ENCODE measurements around the gene TEPSIN. TPM values are rescaled to one million over a fixed set of nuclear protein-coding genes. Genes with fewer than 3 reads are reported as not detected.

Gene TEPSIN
- total RNA-seq, 1 donor from 2014 or later, result 40.0 TPM

DNA sequence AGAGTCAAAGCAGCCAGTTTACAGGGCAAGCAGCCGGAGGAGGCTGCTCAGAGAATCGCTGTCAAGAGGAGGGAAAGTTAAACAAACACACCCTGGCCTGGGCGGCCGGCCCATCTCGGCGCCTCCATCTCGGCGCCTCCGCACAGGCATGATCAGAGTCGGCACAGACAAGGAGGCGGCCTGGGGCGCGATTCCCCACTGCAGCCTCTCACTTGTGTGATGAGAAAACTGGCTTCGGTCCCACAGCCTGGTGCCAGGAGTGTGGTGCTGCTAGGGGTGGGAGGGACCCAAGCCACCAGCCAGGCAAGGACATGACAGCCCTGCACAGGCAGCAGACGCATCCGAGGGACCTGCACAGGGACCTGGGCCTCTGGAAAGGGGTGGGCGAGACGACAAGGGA, 38.6 kb upstream of the TEPSIN start:
- peaks cover 35% of the 10 kb centered on the region for H3K36me3 Mint-ChIP-seq (ENCODE audit: low read depth)
- peaks cover 2% of the 10 kb centered on the region for H3K4me1 Mint-ChIP-seq
- no peak overlapping the region for H3K4me3 Mint-ChIP-seq
- intact Hi-C loops (cut with micrococcal nuclease), result no loop called here
- H3K9me3 Mint-ChIP-seq, result no peaks in the 10 kb centered on the region
- no peak overlapping the region for H3K27ac Mint-ChIP-seq
- DNase-seq, result no peak
- H3K27me3 Mint-ChIP-seq, result no peaks in the 10 kb centered on the region

DNA sequence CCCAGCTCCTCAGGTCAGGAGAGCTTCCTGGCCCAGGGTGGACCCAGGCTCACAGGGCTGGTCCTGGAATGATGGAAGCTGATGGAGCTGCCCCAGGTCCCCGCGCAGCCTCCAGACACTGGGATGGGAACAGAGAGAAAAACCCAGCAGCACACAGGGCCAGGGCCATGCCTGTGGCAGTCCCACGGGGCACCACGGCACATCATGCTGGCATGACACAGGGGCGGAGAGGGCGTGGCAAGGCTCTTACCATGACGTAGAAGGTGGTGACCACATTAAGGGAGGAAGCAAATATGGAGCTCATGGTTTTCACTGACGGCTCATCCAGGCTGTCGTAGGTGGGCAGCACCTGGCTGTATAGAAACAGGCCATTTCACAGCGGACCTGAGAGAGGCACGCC, 37.9 kb upstream of the TEPSIN start:
- intact Hi-C loops (cut with micrococcal nuclease), result no loop called here
- Mint-ChIP-seq H3K27ac (no peak overlapping the region), H3K27me3 (no peaks in the 10 kb centered on the region), H3K9me3 (no peaks in the 10 kb centered on the region), H3K4me1 (peaks cover 2% of the 10 kb centered on the region), H3K36me3 (ENCODE audit: low read depth) (peaks cover 36% of the 10 kb centered on the region), H3K4me3 (no peak overlapping the region)
- DNase-seq, result no peak

DNA sequence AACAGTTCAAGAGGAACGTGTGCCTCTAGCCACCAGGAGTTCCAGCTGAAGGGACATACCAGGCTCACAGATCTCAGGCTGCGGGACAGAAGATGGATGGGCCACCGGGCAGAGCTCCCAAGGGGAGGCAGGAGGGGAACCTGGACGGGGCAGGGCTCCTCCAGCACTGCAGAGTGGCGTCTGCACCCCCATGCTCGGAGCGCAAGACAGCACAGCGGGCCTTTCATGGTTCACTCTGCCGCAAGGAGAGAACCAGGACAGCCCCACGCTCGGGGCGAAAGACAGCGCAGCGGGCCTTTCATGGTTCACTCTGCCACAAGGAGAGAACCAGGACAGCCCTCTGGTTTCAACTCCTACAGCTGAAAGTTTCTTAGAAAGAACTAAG, 35.6 kb upstream of the TEPSIN start:
- Mint-ChIP-seq H3K27me3 (no peaks in the 10 kb centered on the region), H3K4me1 (peaks cover 2% of the 10 kb centered on the region), H3K9me3 (no peaks in the 10 kb centered on the region), H3K27ac (no peak overlapping the region), H3K36me3 (ENCODE audit: low read depth) (peaks cover 35% of the 10 kb centered on the region), H3K4me3 (no peak overlapping the region)
- intact Hi-C loops (cut with micrococcal nuclease), result no loop called here
- no peak for DNase-seq

DNA sequence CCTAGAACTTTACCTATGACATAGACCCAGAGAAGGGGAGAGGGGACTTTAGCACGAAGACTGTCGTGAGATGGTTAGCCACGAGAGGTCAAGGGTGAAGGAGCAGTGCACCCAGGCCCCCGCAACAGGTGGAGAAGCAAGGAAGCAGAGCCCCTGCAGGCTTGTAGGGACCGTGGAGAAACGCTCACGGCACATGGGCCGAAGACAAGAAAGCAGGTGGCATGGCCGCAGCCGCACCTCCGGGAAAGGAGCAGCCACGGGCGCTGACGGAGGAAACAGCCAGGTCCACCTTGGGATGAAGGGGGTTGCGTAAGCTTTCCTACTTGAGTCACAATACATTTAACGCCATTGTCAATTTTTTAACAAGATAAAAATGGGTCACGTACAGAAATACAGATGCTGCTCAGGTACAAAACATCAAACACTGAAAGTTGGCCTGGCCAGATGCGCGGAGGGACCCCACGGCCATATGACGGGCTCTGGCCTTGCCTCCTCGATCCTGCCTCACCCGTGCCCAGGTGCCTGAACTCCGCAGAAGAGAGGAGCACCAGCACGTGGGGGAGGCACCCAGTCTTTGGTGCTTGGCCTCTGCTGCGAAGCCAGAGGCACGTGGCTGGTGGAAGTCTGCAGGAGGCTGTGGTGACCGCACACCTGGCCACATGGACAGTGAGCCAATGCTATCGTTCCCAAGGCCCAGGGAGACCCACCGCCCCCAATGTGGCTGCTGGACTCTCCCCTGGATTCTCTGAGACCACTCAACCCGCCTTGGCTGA, 35.0 kb upstream of the TEPSIN start:
- H3K4me3 Mint-ChIP-seq, result no peak overlapping the region
- peaks cover 2% of the 10 kb centered on the region for H3K4me1 Mint-ChIP-seq
- H3K36me3 Mint-ChIP-seq (ENCODE audit: low read depth), result peaks cover 33% of the 10 kb centered on the region
- intact Hi-C loops (cut with micrococcal nuclease), result no loop called here
- H3K27me3 Mint-ChIP-seq, result no peaks in the 10 kb centered on the region
- H3K9me3 Mint-ChIP-seq, result no peaks in the 10 kb centered on the region
- no peak for DNase-seq
- no peak overlapping the region for H3K27ac Mint-ChIP-seq

DNA sequence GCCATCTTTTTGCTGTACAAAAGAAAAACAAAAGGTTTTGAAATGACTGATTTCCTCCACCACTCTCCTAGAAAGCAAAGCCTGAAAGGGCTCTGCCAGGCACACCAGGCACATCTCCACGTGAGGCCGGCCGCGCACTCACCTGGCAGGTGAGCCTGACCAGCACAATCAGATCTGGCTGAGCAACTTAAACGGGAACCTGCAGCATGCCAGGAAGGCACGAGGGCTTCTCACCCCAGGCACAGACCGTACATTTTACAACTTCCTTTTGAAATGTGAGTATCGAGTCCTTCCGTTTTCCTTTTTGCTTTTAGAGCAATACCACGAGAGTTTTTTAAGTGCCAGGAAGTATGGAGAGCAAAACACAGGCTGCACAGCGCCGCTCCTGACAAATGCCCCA, 33.8 kb upstream of the TEPSIN start:
- Mint-ChIP-seq H3K4me3 (no peak overlapping the region), H3K36me3 (ENCODE audit: low read depth) (peaks cover 36% of the 10 kb centered on the region), H3K27me3 (no peaks in the 10 kb centered on the region), H3K27ac (peak overlapping the region; percentile 60), H3K4me1 (peaks cover 5% of the 10 kb centered on the region), H3K9me3 (no peaks in the 10 kb centered on the region)
- intact Hi-C loops (cut with micrococcal nuclease), result no loop called here
- no peak for DNase-seq

DNA sequence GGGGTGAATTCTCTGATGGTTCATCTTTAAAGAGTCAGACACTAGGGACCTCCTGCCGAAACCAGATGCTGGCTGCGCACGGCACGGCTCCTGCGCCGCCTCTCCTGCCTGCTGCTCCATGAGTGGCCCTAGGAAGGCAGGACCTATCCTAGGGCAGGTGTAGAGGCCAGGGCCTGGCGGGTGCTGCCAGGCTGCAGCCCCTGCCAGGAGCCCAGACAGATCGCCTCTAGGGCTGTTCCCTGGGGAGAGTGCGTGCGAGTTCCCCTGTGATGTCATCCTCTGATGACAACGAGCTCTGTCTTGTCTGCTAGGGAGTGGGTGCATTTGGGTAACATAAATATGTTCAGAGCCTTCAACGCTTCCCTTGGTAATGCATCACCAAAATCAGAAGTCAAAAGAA, 32.4 kb upstream of the TEPSIN start:
- Mint-ChIP-seq H3K27ac (no peak overlapping the region), H3K9me3 (no peaks in the 10 kb centered on the region), H3K4me1 (peaks cover 8% of the 10 kb centered on the region), H3K27me3 (no peaks in the 10 kb centered on the region), H3K4me3 (no peak overlapping the region), H3K36me3 (ENCODE audit: low read depth) (peaks cover 36% of the 10 kb centered on the region)
- DNase-seq, result no peak
- intact Hi-C loops (cut with micrococcal nuclease), result no loop called here

DNA sequence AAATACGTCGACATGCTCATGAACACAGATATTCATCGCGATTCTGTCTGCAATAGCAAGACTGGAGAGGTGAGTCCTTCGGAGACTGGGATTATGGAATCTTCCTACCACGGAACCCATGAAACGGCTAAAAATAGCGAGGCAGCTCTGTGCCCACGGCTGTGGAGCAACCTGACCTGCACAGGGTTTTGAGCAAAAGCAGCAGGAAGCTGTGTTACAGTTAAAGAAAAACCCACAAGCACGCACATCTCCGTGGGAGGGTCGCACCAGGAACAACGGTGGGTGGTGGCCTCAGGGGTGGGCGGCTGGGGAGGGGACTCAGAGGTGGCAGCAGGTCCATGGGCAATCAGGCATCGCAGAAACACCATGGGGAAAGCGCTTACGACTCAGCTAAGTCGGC, 31.4 kb upstream of the TEPSIN start:
- no peaks in the 10 kb centered on the region for H3K9me3 Mint-ChIP-seq
- H3K27ac Mint-ChIP-seq, result no peak overlapping the region
- no peak overlapping the region for H3K4me3 Mint-ChIP-seq
- intact Hi-C loops (cut with micrococcal nuclease), result no loop called here
- H3K27me3 Mint-ChIP-seq, result no peaks in the 10 kb centered on the region
- H3K4me1 Mint-ChIP-seq, result peaks cover 8% of the 10 kb centered on the region
- H3K36me3 Mint-ChIP-seq (ENCODE audit: low read depth), result peaks cover 41% of the 10 kb centered on the region
- DNase-seq, result no peak

DNA sequence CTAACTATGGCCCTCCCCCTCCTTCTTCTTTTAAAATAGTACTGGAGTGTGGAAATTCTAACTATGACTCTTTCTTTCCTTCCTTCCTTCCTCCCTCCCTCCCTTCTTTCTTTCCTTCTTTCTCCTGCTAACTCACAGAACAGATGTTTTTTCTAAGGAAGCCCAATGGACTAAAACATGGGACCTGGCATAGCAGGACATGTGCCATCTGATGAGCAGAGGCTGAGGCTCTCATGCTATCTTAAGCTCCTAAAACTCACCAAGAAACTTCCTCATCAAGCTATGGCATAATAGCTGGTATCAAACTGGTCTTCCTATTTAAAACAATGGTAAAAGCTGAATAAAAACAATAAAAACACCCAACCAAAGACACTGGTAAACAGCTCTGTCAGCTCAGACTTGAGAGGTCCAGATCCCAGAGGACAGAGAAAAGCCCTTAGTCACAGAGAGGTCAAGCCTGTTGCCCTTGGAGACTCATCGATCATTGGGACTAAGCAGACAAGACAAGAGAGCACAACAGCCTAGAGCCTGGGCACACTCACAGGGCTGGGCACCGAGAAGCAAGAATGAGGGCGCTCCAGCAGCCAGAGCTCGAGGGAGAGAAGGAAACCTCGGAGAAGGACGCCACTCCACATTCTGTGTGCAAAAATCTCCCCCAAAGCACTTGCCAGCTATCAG, 28.7 kb upstream of the TEPSIN start:
- H3K27ac Mint-ChIP-seq, result no peak overlapping the region
- no peak overlapping the region for H3K4me3 Mint-ChIP-seq
- intact Hi-C loops (cut with micrococcal nuclease), result no loop called here
- peaks cover 5% of the 10 kb centered on the region for H3K4me1 Mint-ChIP-seq
- no peak for DNase-seq
- H3K9me3 Mint-ChIP-seq, result no peaks in the 10 kb centered on the region
- H3K36me3 Mint-ChIP-seq (ENCODE audit: low read depth), result peaks cover 39% of the 10 kb centered on the region
- no peaks in the 10 kb centered on the region for H3K27me3 Mint-ChIP-seq

DNA sequence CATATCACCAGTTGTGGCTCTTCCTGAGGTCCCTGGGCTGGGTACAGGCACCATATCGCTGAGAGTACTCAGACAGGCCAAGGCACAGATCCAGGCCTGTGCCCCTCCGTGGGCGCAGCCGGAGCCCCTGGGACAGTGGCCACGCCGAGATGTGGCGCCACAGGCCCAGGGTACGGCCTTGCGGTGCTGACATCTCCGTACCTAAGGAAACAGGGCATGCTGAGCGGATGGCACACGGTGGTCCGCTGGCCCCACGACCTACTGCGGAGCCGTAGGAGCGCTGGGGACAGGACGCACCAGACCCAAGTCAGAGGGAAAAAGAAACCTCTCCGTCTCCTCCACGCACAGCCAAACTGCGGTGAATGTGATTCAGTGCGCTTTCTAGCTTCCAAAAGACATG, 26.7 kb upstream of the TEPSIN start:
- no peaks in the 10 kb centered on the region for H3K27me3 Mint-ChIP-seq
- DNase-seq, result no peak
- no peak overlapping the region for H3K27ac Mint-ChIP-seq
- H3K4me3 Mint-ChIP-seq, result no peak overlapping the region
- H3K9me3 Mint-ChIP-seq, result no peaks in the 10 kb centered on the region
- peaks cover 36% of the 10 kb centered on the region for H3K36me3 Mint-ChIP-seq (ENCODE audit: low read depth)
- peaks cover 5% of the 10 kb centered on the region for H3K4me1 Mint-ChIP-seq
- intact Hi-C loops (cut with micrococcal nuclease), result no loop called here

DNA sequence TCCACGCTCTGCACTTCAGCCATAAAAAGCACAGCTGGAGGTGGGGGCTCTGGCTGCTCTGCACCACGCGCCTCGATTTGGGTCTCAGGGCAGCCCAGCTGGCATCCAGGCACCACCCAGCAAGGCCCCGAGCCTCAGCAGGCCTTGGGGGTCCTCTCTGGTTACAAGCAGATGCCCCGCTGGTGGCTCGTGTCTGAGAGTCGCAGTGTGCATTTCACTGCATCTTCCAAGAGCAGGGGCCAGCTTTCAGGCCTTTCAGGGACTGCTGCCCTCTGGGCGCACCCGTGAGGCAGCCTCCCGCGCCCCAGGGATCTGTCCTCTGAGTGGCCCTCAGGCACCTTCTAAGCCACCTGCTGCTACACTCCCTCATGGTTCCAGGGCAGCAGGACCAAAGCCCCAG, 25.8 kb upstream of the TEPSIN start:
- H3K9me3 Mint-ChIP-seq, result no peaks in the 10 kb centered on the region
- H3K36me3 Mint-ChIP-seq (ENCODE audit: low read depth), result peaks cover 31% of the 10 kb centered on the region
- no peak for DNase-seq
- intact Hi-C loops (cut with micrococcal nuclease), result no loop called here
- H3K4me1 Mint-ChIP-seq, result peaks cover 5% of the 10 kb centered on the region
- H3K27ac Mint-ChIP-seq, result no peak overlapping the region
- H3K27me3 Mint-ChIP-seq, result no peaks in the 10 kb centered on the region
- H3K4me3 Mint-ChIP-seq, result no peak overlapping the region

DNA sequence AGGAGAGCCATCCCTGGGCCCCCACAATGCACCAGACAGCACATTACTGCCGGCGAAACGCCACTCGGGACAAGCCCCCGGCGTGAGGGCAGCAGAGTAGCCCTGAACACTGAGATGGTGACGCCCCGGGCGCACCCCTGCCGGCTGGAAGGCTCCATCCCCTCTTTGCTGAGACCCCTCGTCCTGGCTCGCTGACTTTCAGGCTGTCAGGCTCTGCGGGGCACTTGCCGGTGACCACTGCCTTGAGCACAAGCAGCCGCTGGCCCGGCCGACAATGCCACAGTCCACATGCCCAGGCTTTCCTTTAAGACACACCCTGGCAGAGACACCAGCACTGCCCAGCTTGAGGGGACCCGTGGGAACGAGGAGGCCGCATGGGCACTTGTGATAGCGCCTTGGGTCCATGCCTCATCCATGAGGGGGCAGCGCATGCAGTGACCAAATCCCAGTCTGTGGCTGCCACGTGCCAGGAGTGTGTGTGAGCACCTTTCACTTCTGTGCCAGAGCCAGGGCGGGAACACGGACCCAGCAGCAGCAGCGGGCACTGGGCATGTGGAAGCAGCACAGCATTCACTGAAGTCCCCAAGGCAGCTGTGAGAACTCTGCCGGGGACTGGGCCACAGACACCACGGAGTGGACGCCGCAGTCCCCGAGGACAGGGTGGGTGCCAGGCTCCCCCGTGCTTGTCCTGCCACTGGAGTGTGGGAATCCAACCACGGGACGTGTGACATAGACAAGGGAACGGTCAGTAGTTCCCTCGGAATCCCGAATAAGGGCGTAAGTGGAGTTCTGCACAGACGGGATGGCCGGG, 24.7 kb upstream of the TEPSIN start:
- intact Hi-C loops (cut with micrococcal nuclease), result no loop called here
- Mint-ChIP-seq H3K4me1 (peaks cover 5% of the 10 kb centered on the region), H3K9me3 (no peaks in the 10 kb centered on the region), H3K27ac (no peak overlapping the region), H3K36me3 (ENCODE audit: low read depth) (peaks cover 26% of the 10 kb centered on the region), H3K4me3 (no peak overlapping the region), H3K27me3 (no peaks in the 10 kb centered on the region)
- DNase-seq, result no peak

DNA sequence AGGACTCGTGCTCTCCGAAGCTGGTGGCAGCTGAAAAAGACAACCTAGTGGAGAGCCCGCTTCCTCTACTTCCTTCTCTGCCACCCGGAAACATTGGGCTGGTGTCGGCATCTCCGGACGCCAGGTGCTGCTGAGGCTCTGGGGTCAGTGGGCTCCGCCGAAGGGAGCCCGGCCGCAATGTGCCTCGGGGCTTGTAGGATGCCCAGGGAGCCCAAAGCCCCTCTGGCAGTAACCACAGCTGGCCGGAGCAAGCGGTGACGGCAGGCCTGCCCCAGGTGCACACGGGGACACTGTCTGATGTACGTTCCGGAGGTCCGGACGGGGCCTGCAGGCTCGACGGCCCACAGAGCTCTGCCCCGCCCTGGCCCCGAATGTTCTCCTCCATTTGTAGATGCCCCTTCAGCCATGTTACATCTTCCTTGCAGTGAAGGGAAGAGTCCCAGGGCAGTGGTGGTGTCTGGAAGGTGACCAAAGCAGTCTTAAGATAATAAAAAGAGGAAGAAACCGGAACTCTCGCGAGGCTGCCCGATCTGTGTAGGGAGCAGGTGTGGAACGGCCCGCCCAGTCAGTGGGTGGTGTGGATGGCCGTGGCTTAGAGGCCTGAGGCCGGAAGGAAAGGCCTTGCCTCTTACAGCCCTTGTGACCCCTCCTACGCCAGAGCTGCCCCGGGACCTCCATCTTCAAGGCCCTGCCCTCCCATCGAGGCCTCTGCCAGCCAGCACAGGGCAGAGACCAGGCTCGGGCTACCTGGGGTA, 22.9 kb upstream of the TEPSIN start:
- intact Hi-C loops (cut with micrococcal nuclease), result no loop called here
- Mint-ChIP-seq H3K9me3 (no peaks in the 10 kb centered on the region), H3K4me3 (no peak overlapping the region), H3K36me3 (ENCODE audit: low read depth) (peaks cover 22% of the 10 kb centered on the region), H3K27me3 (no peaks in the 10 kb centered on the region), H3K4me1 (no peaks in the 10 kb centered on the region), H3K27ac (no peak overlapping the region)
- DNase-seq, result no peak

DNA sequence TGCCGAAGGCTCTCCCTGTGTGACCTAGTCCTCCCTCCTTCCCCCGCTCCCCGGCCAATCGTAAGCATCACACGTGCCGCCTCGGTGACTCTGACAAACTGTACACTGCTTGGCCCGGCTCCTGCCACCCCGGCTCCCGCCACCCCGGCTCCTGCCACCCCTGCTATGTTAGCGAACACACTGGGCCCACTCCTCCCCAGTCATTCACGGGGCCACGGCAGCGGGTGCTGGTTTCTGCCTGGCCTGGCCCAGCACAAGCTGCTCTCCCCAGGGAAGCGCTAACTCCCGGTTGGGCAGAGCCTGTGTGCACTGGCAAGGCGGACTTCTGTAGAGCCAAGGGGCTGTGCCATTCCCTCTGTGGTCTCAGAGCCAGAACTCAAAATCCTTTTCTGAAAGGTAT, 22.2 kb upstream of the TEPSIN start:
- Mint-ChIP-seq H3K4me3 (no peak overlapping the region), H3K4me1 (no peaks in the 10 kb centered on the region), H3K27ac (no peak overlapping the region)

DNA sequence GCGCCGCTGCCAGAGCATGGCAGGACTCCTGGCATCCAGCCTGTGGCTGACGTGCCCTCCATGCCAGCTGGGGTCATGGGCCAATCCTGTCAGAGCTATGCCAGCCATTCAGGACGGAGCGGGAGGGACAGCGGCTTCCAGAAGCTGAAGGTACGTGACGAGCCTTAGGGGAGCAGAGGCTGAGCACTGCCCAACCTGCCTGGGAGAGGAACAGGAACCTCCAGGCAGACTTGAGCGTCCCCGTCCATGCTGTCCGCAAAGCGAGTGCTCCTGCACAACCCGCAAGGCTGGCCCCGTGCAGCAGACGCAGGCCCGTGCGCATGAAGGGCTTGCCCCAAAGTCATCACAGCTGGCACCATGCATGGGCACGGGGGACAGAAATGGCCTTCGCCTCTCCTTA, 21.8 kb upstream of the TEPSIN start:
- Mint-ChIP-seq H3K36me3 (ENCODE audit: low read depth) (peaks cover 14% of the 10 kb centered on the region), H3K4me1 (no peaks in the 10 kb centered on the region), H3K4me3 (no peak overlapping the region), H3K27ac (no peak overlapping the region), H3K27me3 (no peaks in the 10 kb centered on the region), H3K9me3 (no peaks in the 10 kb centered on the region)
- intact Hi-C loops (cut with micrococcal nuclease), result no loop called here
- DNase-seq, result no peak

More for the DNA sequence above, 22.2 kb upstream of the TEPSIN start:
- H3K36me3 Mint-ChIP-seq (ENCODE audit: low read depth), result peaks cover 19% of the 10 kb centered on the region
- no peaks in the 10 kb centered on the region for H3K9me3 Mint-ChIP-seq
- no peak for DNase-seq
- intact Hi-C loops (cut with micrococcal nuclease), result no loop called here
- no peaks in the 10 kb centered on the region for H3K27me3 Mint-ChIP-seq

Data from activated CD4-positive, alpha-beta T cell treated with anti-CD3 and anti-CD28 coated beads, Interleukin-2, amount 10 ng/mL, durations not matched to agents 24 days and 14 days (primary cell).